Glutamatergic neuron (in vitro differentiated cells): Measurements from ENCODE around the gene USH2A. TPM values are rescaled to one million over a fixed set of nuclear protein-coding genes. Genes with fewer than 3 reads are reported as not detected.

Experiments
- DNase-seq: peaks from one replicate; pipeline ENCODE4 v3.0.0; 2022
- H3K27ac Mint-ChIP-seq: one replicate; pipeline ENCODE4 v1.8.0; 2020; ENCODE audit warnings: mild to moderate bottlenecking, mixed read lengths, inconsistent platforms; ENCODE audit not compliant: unreplicated experiment
- H3K27me3 Mint-ChIP-seq: one replicate; pipeline ENCODE4 v1.8.0; 2020; ENCODE audit warnings: mild to moderate bottlenecking, moderate library complexity, mixed read lengths, inconsistent platforms; ENCODE audit not compliant: unreplicated experiment
- H3K36me3 Mint-ChIP-seq: one replicate; pipeline ENCODE4 v1.8.0; 2020; ENCODE audit warnings: mild to moderate bottlenecking, mixed read lengths, inconsistent platforms; ENCODE audit not compliant: unreplicated experiment
- H3K4me1 Mint-ChIP-seq: one replicate; pipeline ENCODE4 v1.8.0; 2020; ENCODE audit warnings: mild to moderate bottlenecking, low read depth, mixed read lengths, inconsistent platforms; ENCODE audit not compliant: unreplicated experiment
- H3K4me3 Mint-ChIP-seq: one replicate; pipeline ENCODE4 v1.8.0; 2020; ENCODE audit warnings: mild to moderate bottlenecking, mixed read lengths, inconsistent platforms; ENCODE audit not compliant: unreplicated experiment
- H3K9me3 Mint-ChIP-seq: one replicate; pipeline ENCODE4 v1.8.0; 2020; ENCODE audit warnings: mild to moderate bottlenecking, moderate library complexity, mixed read lengths, inconsistent platforms; ENCODE audit not compliant: unreplicated experiment
- CTCF ChIP-seq: fragments of 200-600 bp; sonication (generic); IDR thresholded peaks from one replicate; pipeline ENCODE4 v1.5.0; 2021; ENCODE audit not compliant: partially characterized antibody, unreplicated experiment
- total RNA-seq: library from RNA; stranded (reverse); fragmentation: NEBNext Ultra II Directional; extraction: Animal tissue kit (Norgen Biotek cat#: 25700); gene quantifications from one replicate; pipeline ENCODE4 v1.2.1, GENCODE V29; 2021; ENCODE audit not compliant: unreplicated experiment

Gene USH2A
- total RNA-seq, 1 donor from 2014 or later: not detected

- no peak for DNase-seq
- Mint-ChIP-seq H3K36me3 (no peaks in the 10 kb centered on the region), H3K4me3 (no peak overlapping the region), H3K9me3 (no peaks in the 10 kb centered on the region), H3K27me3 (no peaks in the 10 kb centered on the region), H3K4me1 (no peaks in the 10 kb centered on the region), H3K27ac (no peak overlapping the region)
- TF ChIP-seq CTCF: no peak
Measured at GRCh38 chr1:216064643-216065042, 358.6 kb downstream of the USH2A start.

- Mint-ChIP-seq H3K9me3 (no peaks in the 10 kb centered on the region), H3K4me3 (no peak overlapping the region), H3K36me3 (no peaks in the 10 kb centered on the region), H3K4me1 (peaks cover 6% of the 10 kb centered on the region), H3K27ac (no peak overlapping the region), H3K27me3 (no peaks in the 10 kb centered on the region)
- TF ChIP-seq CTCF: no peak
- no peak for DNase-seq
Measured at GRCh38 chr1:216057947-216058346, 365.3 kb downstream of the USH2A start.

- H3K9me3 Mint-ChIP-seq: no peaks in the 10 kb centered on the region
- no peak for DNase-seq
- H3K27me3 Mint-ChIP-seq: no peaks in the 10 kb centered on the region
- H3K4me1 Mint-ChIP-seq: peaks cover 6% of the 10 kb centered on the region
- H3K27ac Mint-ChIP-seq: no peak overlapping the region
- no peak for TF ChIP-seq CTCF
- no peaks in the 10 kb centered on the region for H3K36me3 Mint-ChIP-seq
- H3K4me3 Mint-ChIP-seq: no peak overlapping the region
Measured at GRCh38 chr1:216057063-216057462, 366.2 kb downstream of the USH2A start.

- no peaks in the 10 kb centered on the region for H3K9me3 Mint-ChIP-seq
- TF ChIP-seq CTCF: no peak
- no peak for DNase-seq
- H3K27me3 Mint-ChIP-seq: no peaks in the 10 kb centered on the region
- H3K27ac Mint-ChIP-seq: no peak overlapping the region
- H3K4me3 Mint-ChIP-seq: no peak overlapping the region
- H3K36me3 Mint-ChIP-seq: no peaks in the 10 kb centered on the region
- H3K4me1 Mint-ChIP-seq: peaks cover 6% of the 10 kb centered on the region
Measured at GRCh38 chr1:216055004-216055403, 368.2 kb downstream of the USH2A start.

- Mint-ChIP-seq H3K27me3 (no peaks in the 10 kb centered on the region), H3K9me3 (no peaks in the 10 kb centered on the region), H3K4me3 (no peak overlapping the region), H3K4me1 (peaks cover 6% of the 10 kb centered on the region), H3K36me3 (no peaks in the 10 kb centered on the region), H3K27ac (no peak overlapping the region)
- no peak for DNase-seq
- no peak for TF ChIP-seq CTCF
Measured at GRCh38 chr1:216054600-216054999, 368.6 kb downstream of the USH2A start.
